GM23248 (cell line): ENCODE data around the gene WNT16. TPM values are rescaled to one million over a fixed set of nuclear protein-coding genes. Genes with fewer than 3 reads are reported as not detected.

ENCODE experiments used
- DNase-seq: peaks from one replicate; pipeline ENCODE4 v3.0.0-alpha.2; 2015
- H2AFZ ChIP-seq: fragments of 200-600 bp; sonication (generic); 2 replicates; pipeline ENCODE4 v1.6.1; 2016; ENCODE audit warnings: antibody characterized with exemption
- H3F3A ChIP-seq: fragments of 200-600 bp; sonication (generic); 2 replicates; pipeline ENCODE4 v1.6.1; 2016; ENCODE audit warnings: mild to moderate bottlenecking, antibody characterized with exemption, mixed run types; ENCODE audit not compliant: insufficient read depth
- H3K27ac ChIP-seq: fragments of 200-600 bp; sonication (generic); 2 replicates; pipeline ENCODE4 v1.5.1; 2016; ENCODE audit warnings: mild to moderate bottlenecking
- H3K27me3 ChIP-seq: fragments of 200-600 bp; sonication (generic); replicated peaks from 2 replicates; pipeline ENCODE4 v1.6.1; 2016; ENCODE audit warnings: mild to moderate bottlenecking; ENCODE audit not compliant: insufficient read depth
- H3K36me3 ChIP-seq: fragments of 200-600 bp; sonication (generic); 2 replicates; pipeline ENCODE4 v1.6.1; 2016; ENCODE audit warnings: low read depth, mild to moderate bottlenecking
- H3K4me1 ChIP-seq: fragments of 200-600 bp; sonication (generic); 2 replicates; pipeline ENCODE4 v1.6.1; 2016; ENCODE audit warnings: mild to moderate bottlenecking; ENCODE audit not compliant: insufficient read depth
- H3K4me2 ChIP-seq: fragments of 200-600 bp; sonication (generic); one replicate; pipeline ENCODE4 v1.6.1; 2016; ENCODE audit warnings: mild to moderate bottlenecking; ENCODE audit not compliant: unreplicated experiment
- H3K4me3 ChIP-seq: fragments of 200-600 bp; sonication (generic); 2 replicates; pipeline ENCODE4 v1.5.1; 2016; ENCODE audit warnings: mild to moderate bottlenecking
- H3K79me2 ChIP-seq: fragments of 200-600 bp; sonication (generic); 2 replicates; pipeline ENCODE4 v1.6.1; 2016; ENCODE audit warnings: mild to moderate bottlenecking; ENCODE audit not compliant: insufficient read depth
- H3K9ac ChIP-seq: fragments of 200-600 bp; sonication (generic); 2 replicates; pipeline ENCODE4 v1.6.1; 2016; ENCODE audit warnings: mild to moderate bottlenecking
- H3K9me2 ChIP-seq: fragments of 200-600 bp; sonication (generic); 2 replicates; pipeline ENCODE4 v1.6.1; 2016; ENCODE audit warnings: mixed run types, mild to moderate bottlenecking, moderate library complexity; ENCODE audit not compliant: insufficient read depth
- H3K9me3 ChIP-seq: fragments of 200-600 bp; sonication (generic); one replicate; pipeline ENCODE4 v1.6.1; 2017; ENCODE audit warnings: low read depth
- H4K20me1 ChIP-seq: fragments of 200-600 bp; sonication (generic); 2 replicates; pipeline ENCODE4 v1.6.0; 2016; ENCODE audit not compliant: insufficient read depth
- EZH2 ChIP-seq: fragments of 200-600 bp; sonication (generic); IDR thresholded peaks from 2 replicates; pipeline ENCODE4 v1.6.1; 2018; ENCODE audit warnings: antibody characterized with exemption, mild to moderate bottlenecking; ENCODE audit not compliant: insufficient read depth, poor library complexity, severe bottlenecking
- EZH2phosphoT487 ChIP-seq: fragments of 200-600 bp; sonication (generic); IDR thresholded peaks from 2 replicates; pipeline ENCODE4 v1.6.1; 2018; ENCODE audit warnings: antibody characterized with exemption, moderate library complexity, mild to moderate bottlenecking, low read depth; ENCODE audit not compliant: insufficient read depth
- WGBS, 2 experiments: methylation state at CpG; one replicate each; pipeline ENCODE4 v1.1.6; 2015 to 2017; ENCODE audit warnings: low lambda C conversion rate in 2 of 2, low coverage in 1 of 2; ENCODE audit errors: missing lambda C conversion rate in 2 of 2; 5-methylcytosine and 5-hydroxymethylcytosine counted together
- in situ Hi-C: fragments of 300-500 bp; cut with MboI; formaldehyde crosslinking; loops from 2 replicates; pipeline ENCODE4 v1.15.0; 2020
- polyA plus RNA-seq: library from polyadenylated mRNA; unstranded; fragments of >200 nt; fragmentation: Nextera tagmentation; extraction: Ambion mirVana; gene quantifications from 2 replicates; pipeline ENCODE4 v1.2.1, GENCODE V29; 2016
- total RNA-seq: library from RNA; depleted of rRNA; stranded (reverse); fragments of >200 nt; shearing (Covaris generic); gene quantifications from 2 replicates; pipeline ENCODE4 v1.2.3, GENCODE V29; 2014

The WNT16 gene
- total and polyA plus RNA-seq, 2 experiments from 2014 or later, result 0.22 to 0.23 TPM

GRCh38 chr7:121383235-121383910 lies 54.6 kb downstream of the WNT16 start:
- H3K4me3 ChIP-seq, result no peak overlapping the region
- H3K9me3 ChIP-seq, result no peaks in the 10 kb centered on the region
- H3K79me2 ChIP-seq, result peaks cover 55% of the 10 kb centered on the region
- no peaks in the 10 kb centered on the region for H3K9me2 ChIP-seq
- peaks cover 9% of the 10 kb centered on the region; the same call in 1 of the 2 replicates for H3K36me3 ChIP-seq
- peaks cover 9% of the 10 kb centered on the region; the same call in 1 of the 2 replicates for H4K20me1 ChIP-seq
- H3K9ac ChIP-seq, result no peak overlapping the region
- no peak overlapping the region for H2AFZ ChIP-seq
- no peaks in the 10 kb centered on the region for H3F3A ChIP-seq
- H3K27me3 ChIP-seq, result no peaks in the 10 kb centered on the region
- TF ChIP-seq EZH2phosphoT487 (no peak), EZH2 (no peak)
- no peak overlapping the region for H3K27ac ChIP-seq
- no peak overlapping the region for H3K4me2 ChIP-seq
- H3K4me1 ChIP-seq, result no peaks in the 10 kb centered on the region
- in situ Hi-C loops, result no loop called here
- WGBS, 2 experiments, result 71 to 79% methylated on average over 2 of the region's 2 CpGs
- DNase-seq, result no peak

DNA sequence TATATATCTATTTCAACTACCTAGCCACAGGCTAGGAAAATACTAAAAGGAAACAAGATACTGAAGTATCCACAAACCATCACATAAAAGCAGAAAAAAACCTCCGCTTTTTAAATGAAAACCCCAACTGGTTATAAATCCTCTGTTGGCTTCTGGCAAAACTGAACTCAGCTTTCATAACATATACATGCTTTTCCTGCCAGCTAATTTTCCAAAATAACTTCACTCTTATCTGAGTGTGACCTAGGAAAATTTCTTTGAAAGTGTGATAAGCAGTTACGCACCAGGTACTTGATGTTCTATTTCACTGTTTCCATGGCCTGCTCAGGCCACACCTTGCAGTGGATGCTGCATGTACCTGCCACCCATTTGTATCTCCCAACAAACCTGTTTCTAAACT lies 55.5 kb downstream of the WNT16 start:
- in situ Hi-C loops, result no loop called here
- Histone ChIP-seq H3K36me3 (peaks cover 3% of the 10 kb centered on the region; the same call in 1 of the 2 replicates), H3K9me2 (no peaks in the 10 kb centered on the region), H3K27me3 (no peaks in the 10 kb centered on the region), H3K4me2 (no peak overlapping the region), H3K4me1 (no peaks in the 10 kb centered on the region), H3K9ac (no peak overlapping the region), H3K79me2 (peaks cover 64% of the 10 kb centered on the region), H3K9me3 (no peaks in the 10 kb centered on the region), H4K20me1 (peaks cover 9% of the 10 kb centered on the region; the same call in 1 of the 2 replicates), H2AFZ (no peak overlapping the region), H3F3A (no peaks in the 10 kb centered on the region), H3K27ac (no peak overlapping the region), H3K4me3 (no peak overlapping the region)
- 97% methylated on average over 2 of the region's 2 CpGs for WGBS, 2 experiments
- no peak for DNase-seq
- TF ChIP-seq EZH2phosphoT487 (no peak), EZH2 (no peak)

DNA sequence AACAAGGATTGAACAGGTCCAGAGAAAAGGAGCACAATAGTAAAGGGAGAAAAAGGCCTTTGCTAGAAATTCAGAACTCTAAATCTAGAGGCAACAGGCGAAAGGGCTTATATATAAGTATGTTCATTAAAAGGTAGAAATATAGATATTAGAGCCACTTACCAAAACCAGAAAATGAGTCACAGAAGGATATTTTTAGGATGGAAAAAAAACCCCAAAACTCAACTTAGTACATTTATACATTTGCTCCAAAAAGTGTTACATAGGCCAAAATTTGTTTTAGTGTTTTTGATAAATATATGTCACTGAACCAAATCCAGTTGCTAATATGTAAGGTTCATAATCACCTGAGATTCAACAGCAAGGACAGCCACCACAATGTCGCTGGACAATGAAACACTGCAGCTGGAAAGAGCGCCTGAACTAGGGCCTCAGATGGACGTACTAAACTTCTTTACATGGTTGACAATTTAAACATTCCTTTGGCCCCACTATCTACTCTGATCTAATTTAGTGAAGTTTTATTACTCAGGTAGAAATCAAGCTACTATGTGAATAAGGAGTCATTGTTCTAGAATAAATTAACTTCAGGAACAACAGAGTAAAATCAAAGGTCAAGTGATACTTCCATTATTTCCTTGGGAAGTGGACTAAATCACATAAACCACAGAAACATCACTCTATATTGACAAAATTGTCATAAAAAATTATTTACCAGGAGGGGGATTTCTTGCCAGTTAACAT lies 56.4 kb downstream of the WNT16 start:
- Histone ChIP-seq H3K4me2 (no peak overlapping the region), H3K27me3 (no peaks in the 10 kb centered on the region), H3F3A (no peaks in the 10 kb centered on the region), H3K9me2 (no peaks in the 10 kb centered on the region), H4K20me1 (peaks cover 9% of the 10 kb centered on the region; the same call in 1 of the 2 replicates), H3K79me2 (peaks cover 74% of the 10 kb centered on the region), H2AFZ (no peak overlapping the region), H3K27ac (no peak overlapping the region), H3K36me3 (no peaks in the 10 kb centered on the region), H3K4me3 (no peak overlapping the region), H3K9ac (no peak overlapping the region), H3K4me1 (no peaks in the 10 kb centered on the region), H3K9me3 (no peaks in the 10 kb centered on the region)
- 95% methylated on average over 4 of the region's 4 CpGs for WGBS, 2 experiments
- in situ Hi-C loops, result no loop called here
- no peak for DNase-seq
- no peak for TF ChIP-seq EZH2
- no peak for TF ChIP-seq EZH2phosphoT487

DNA sequence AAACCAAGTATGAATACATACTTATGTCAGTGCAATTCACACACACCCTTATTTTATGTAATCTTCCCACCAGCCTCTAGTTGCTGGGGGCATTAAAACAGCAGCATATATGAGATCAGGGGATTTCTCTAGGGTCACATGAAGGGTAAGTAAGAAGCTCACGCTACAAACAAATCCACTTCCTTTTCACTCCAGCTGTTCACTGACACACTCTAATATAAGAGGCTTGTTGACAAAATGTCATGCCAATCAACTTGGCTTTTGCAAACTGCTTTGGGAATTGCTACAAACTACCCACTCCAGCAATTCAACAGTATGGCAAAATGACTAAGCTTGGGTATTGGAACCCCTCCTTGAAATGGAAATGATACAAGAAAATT lies 57.0 kb downstream of the WNT16 start:
- no peak for DNase-seq
- in situ Hi-C loops, result no loop called here
- H2AFZ ChIP-seq, result no peak overlapping the region
- H3K4me2 ChIP-seq, result no peak overlapping the region
- no peaks in the 10 kb centered on the region for H3F3A ChIP-seq
- H3K27ac ChIP-seq, result no peak overlapping the region
- H3K9me3 ChIP-seq, result no peaks in the 10 kb centered on the region
- no peak overlapping the region for H3K4me3 ChIP-seq
- no peak overlapping the region for H3K9ac ChIP-seq
- H3K27me3 ChIP-seq, result no peaks in the 10 kb centered on the region
- WGBS, 2 experiments, result 47 to 55% methylated on average over 1 of the region's 1 CpG
- H3K4me1 ChIP-seq, result no peaks in the 10 kb centered on the region
- peaks cover 9% of the 10 kb centered on the region; the same call in 1 of the 2 replicates for H4K20me1 ChIP-seq
- peaks cover 78% of the 10 kb centered on the region for H3K79me2 ChIP-seq
- TF ChIP-seq EZH2phosphoT487 (no peak), EZH2 (no peak)
- H3K9me2 ChIP-seq, result no peaks in the 10 kb centered on the region
- H3K36me3 ChIP-seq, result no peaks in the 10 kb centered on the region
